ENCODE measurements around the gene WASF2. TPM values are rescaled to one million over a fixed set of nuclear protein-coding genes. Genes with fewer than 3 reads are reported as not detected.

Gene WASF2
- total and polyA plus RNA-seq, 2 of the 4 experiments (the other 2 are of a cell fraction): 7.9 to 45.4 TPM

GRCh38 chr1:27409669-27410068 lies 80.3 kb downstream of the WASF2 start:
- no TSS peak for BruUV-seq (replicated peaks)
- no peak overlapping the region for H3K27ac ChIP-seq (ENCODE audit: insufficient read depth, low read length)
- no peak for ATAC-seq (ENCODE audit: low read depth)
- H3K14ac ChIP-seq (replicated peaks; ENCODE audit: low read depth, low read length): no peak overlapping the region
- no peak overlapping the region for H4K91ac ChIP-seq (ENCODE audit: insufficient read depth, low read depth, low read length)
- H3K36me3 ChIP-seq (ENCODE audit: control insufficient read depth, insufficient read depth, low read length): peaks cover 62% of the 10 kb centered on the region
- H3K9me3 ChIP-seq (ENCODE audit: control insufficient read depth, insufficient read depth, low read length): no peaks in the 10 kb centered on the region
- H2BK20ac ChIP-seq (ENCODE audit: low read depth, low read length): no peak overlapping the region
- in situ Hi-C loops (cut with MboI; ENCODE audit: low sequenced_read_pairs) (loop anchor here (10.0 kb wide), 1 partner anchor 255 kb away; no protein-coding TSS in a partner anchor), intact Hi-C loops (cut with micrococcal nuclease) (no loop called here), dilution Hi-C loops (cut with HindIII; ENCODE audit: low sequenced_read_pairs, unreplicated experiment) (no loop called here)
- no peak overlapping the region for H4K5ac ChIP-seq (ENCODE audit: low read depth, low read length)
- no peak overlapping the region for H2BK15ac ChIP-seq (ENCODE audit: low read depth, low read length)
- DNase-seq: no peak
- ChIA-PET CTCF (no interaction called here), POLR2A (ENCODE audit: unreplicated experiment) (no interaction called here)
- H2AK5ac ChIP-seq (ENCODE audit: low read depth, low read length): no peak overlapping the region
- 93% methylated on average over 3 of the region's 11 CpGs; no CpG with 5 or more reads in 1 of the 2 experiments for WGBS, 2 experiments (ENCODE audit: extremely low coverage in 2 of 2, insufficient read length in 1 of 2)
- no peak overlapping the region for H2BK120ac ChIP-seq (ENCODE audit: low read depth, low read length)
- no peak overlapping the region for H2BK5ac ChIP-seq (ENCODE audit: low read depth, low read length, poor library complexity, severe bottlenecking)
- H3K56ac ChIP-seq (ENCODE audit: extremely low read depth, insufficient read depth, low read length): no peak overlapping the region
- no peak overlapping the region for H3K4ac ChIP-seq (ENCODE audit: low read depth, low read length)
- no peaks in the 10 kb centered on the region for H3K27me3 ChIP-seq (ENCODE audit: control insufficient read depth, insufficient read depth, low read length)
- no peaks in the 10 kb centered on the region; the same call in 1 of the 2 replicates for H4K20me1 ChIP-seq (ENCODE audit: insufficient read depth, low read length)
- H3K4me2 ChIP-seq (ENCODE audit: low read depth, low read length): no peak overlapping the region
- H4K8ac ChIP-seq (ENCODE audit: low read depth in 2 of 2, low read length in 2 of 2): no peak overlapping the region
- H3K23ac ChIP-seq (ENCODE audit: low read depth, low read length): no peak overlapping the region
- H2AK9ac ChIP-seq (replicated peaks; ENCODE audit: low read depth, low read length, poor library complexity): no peak overlapping the region
- TF ChIP-seq POLR2A (IDR thresholded peaks at IDR 0.05; ENCODE audit: low read depth, low read length) (no peak), USF2 (IDR thresholded peaks at IDR 0.05; ENCODE audit: low read depth, low read length) (no peak), BHLHE40 (IDR thresholded peaks at IDR 0.05; ENCODE audit: low read depth, low read length) (no peak), RFX5 (IDR thresholded peaks at IDR 0.05; ENCODE audit: low read depth, low read length) (no peak), FOS (IDR thresholded peaks at IDR 0.05; ENCODE audit: low read depth, low read length) (no peak)
- peaks cover 6% of the 10 kb centered on the region for H3K4me1 ChIP-seq (ENCODE audit: control insufficient read depth, insufficient read depth, low read length)
- H2AFZ ChIP-seq (replicated peaks; ENCODE audit: low read length, poor library complexity): no peak overlapping the region
- H3K18ac ChIP-seq (ENCODE audit: low read depth, low read length): no peak overlapping the region
- H3K9me1 ChIP-seq (ENCODE audit: insufficient read depth, low read length): no peaks in the 10 kb centered on the region
- H3K79me1 ChIP-seq (ENCODE audit: low read depth in 1 of 2, low read length in 2 of 2): peaks cover 26 to 30% of the 10 kb centered on the region in 2 experiments
- H3K4me3 ChIP-seq (ENCODE audit: insufficient read depth, low read depth, low read length): no peak overlapping the region
- H3K9ac ChIP-seq (ENCODE audit: low read depth, low read length): no peak overlapping the region
